KOPT-K1 (cell line): ENCODE results near the gene COBLL1.

Experiments
- H3K27ac ChIP-seq: fragments of 200-600 bp; sonication (generic); 2 replicates; pipeline ENCODE4 v1.5.1; 2016; ENCODE audit warnings: antibody characterized with exemption, mild to moderate bottlenecking, low read depth, low read length; ENCODE audit not compliant: poor library complexity, severe bottlenecking
- H3K36me3 ChIP-seq: fragments of 200-600 bp; sonication (generic); 2 replicates; pipeline ENCODE4 v1.5.1; 2017; ENCODE audit warnings: antibody characterized with exemption, mild to moderate bottlenecking, low read length, moderate library complexity; ENCODE audit not compliant: insufficient read depth
- H3K9me3 ChIP-seq: fragments of 200-600 bp; sonication (generic); 2 replicates; pipeline ENCODE4 v1.5.1; 2017; ENCODE audit warnings: antibody characterized with exemption, low read length, mild to moderate bottlenecking; ENCODE audit not compliant: insufficient read depth, poor library complexity, severe bottlenecking

The COBLL1 gene

DNA sequence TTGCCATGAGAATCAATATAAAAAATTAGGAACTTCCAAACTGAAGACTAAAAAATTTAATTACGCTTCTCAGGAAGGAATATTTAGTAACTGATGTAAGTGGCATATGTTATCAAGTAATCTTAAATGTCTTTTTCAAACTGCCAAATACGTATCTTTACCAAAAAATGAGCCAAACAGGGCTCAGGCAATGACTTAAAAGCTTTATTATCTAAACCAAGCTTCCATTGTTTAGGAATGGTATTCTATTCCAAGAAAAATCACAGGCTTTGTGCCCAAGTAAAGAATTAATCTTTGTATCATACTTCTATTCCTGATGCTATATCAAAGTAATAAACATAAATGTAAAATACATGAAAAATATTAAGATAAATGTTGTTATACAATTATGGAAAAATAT, 148.7 kb downstream of the COBLL1 start:
- Histone ChIP-seq H3K36me3 (no peaks in the 10 kb centered on the region), H3K9me3 (no peaks in the 10 kb centered on the region)

GRCh38 chr2:164692114-164692513, 149.5 kb downstream of the COBLL1 start:
- Histone ChIP-seq H3K27ac (no peak overlapping the region), H3K9me3 (no peaks in the 10 kb centered on the region), H3K36me3 (no peaks in the 10 kb centered on the region)

More for the DNA sequence above, 148.7 kb downstream of the COBLL1 start:
- no peak overlapping the region for H3K27ac ChIP-seq

- H3K36me3 ChIP-seq = no peaks in the 10 kb centered on the region
- H3K9me3 ChIP-seq = no peaks in the 10 kb centered on the region
- H3K27ac ChIP-seq = no peak overlapping the region
Measured at GRCh38 chr2:164691346-164691887, 150.2 kb downstream of the COBLL1 start.

DNA sequence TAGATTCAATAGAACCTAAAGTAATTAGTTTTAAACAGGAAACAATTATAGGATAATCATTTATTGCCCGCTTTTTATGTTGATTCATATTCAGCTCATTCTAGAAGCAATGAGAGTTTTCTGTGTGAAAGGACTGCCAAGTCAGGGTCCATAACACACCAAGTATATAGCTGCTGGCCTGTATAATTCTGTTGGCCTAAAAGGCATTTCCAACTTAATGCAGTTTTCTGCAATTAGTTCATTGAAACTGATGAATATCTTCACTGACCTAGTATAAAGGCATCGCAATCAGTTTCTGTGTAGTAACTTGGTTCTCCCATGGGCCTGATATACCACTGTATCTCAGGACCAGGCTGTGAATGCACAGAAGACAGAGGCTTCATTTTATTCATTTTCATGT, 151.3 kb downstream of the COBLL1 start:
- Histone ChIP-seq H3K36me3 (no peaks in the 10 kb centered on the region), H3K9me3 (no peaks in the 10 kb centered on the region)

GRCh38 chr2:164688896-164689419, 152.7 kb downstream of the COBLL1 start:
- Histone ChIP-seq H3K9me3 (no peaks in the 10 kb centered on the region), H3K27ac (no peak overlapping the region), H3K36me3 (no peaks in the 10 kb centered on the region)

More for the DNA sequence above, 151.3 kb downstream of the COBLL1 start:
- no peak overlapping the region for H3K27ac ChIP-seq

DNA sequence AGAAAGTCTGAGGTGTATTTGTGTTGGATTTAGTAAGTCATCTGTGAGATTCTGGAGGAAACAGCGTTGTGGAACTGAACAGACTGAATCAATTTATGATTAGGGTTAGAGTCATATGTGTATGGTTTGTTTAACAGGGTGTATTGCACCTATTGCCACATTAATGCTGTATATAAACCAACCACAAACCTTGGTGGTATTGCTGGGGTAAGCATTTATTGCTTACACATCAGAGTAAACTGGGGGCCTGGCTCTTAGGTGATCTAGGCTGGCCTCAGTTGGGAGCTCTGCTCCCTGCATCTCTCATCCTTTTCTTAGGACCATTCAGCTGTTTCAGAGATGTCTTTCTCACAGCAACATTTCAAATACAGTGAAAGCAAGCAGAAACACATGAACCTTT, 160.6 kb downstream of the COBLL1 start:
- H3K36me3 ChIP-seq = no peaks in the 10 kb centered on the region
- H3K27ac ChIP-seq = no peak overlapping the region
- no peaks in the 10 kb centered on the region for H3K9me3 ChIP-seq

DNA sequence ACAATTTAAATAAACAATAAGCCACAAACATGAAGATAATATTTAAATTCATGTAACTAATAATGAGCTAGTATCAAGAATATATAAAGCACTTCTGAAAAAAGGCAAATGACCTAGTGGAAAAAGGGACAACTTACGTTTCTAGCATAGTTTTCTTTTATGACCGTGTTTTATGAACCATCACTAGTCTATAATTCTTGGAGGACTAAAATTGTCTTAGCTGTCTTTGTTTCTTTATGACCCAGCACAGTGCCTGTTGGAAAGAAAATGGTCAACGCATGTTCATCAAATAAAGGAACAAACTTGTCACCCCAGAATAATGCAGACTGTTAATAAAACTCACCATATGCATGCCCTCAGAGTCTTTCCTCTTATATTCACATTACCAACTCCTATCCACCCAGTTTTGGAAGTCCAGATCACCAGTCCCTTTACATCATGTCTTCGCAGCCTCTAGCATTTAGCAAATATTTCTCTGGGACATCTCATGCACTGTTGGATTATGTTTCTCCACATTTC, 162.9 kb downstream of the COBLL1 start:
- Histone ChIP-seq H3K36me3 (no peaks in the 10 kb centered on the region), H3K27ac (no peak overlapping the region), H3K9me3 (no peaks in the 10 kb centered on the region)

GRCh38 chr2:164677733-164678132, 163.9 kb downstream of the COBLL1 start:
- Histone ChIP-seq H3K36me3 (no peaks in the 10 kb centered on the region), H3K27ac (no peak overlapping the region), H3K9me3 (no peaks in the 10 kb centered on the region)

DNA sequence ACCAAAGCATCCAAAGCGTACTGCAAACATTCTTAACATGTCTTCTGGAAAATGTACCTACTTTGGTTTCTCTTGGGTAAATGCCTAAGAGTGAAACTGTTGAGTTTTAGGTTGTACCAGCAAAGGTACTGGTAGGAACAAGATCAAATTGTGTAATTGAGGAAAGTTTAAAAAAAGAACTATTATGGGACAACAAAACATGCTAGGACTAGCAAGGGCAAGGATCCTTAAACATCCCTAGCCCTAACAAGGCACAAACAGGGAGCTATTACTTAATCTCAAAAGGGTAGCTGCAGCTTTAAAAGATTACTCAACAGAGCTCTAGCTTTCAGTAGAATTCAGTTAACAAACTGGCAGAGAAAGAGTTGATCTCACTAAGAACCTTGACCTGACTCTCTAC, 164.4 kb downstream of the COBLL1 start:
- Histone ChIP-seq H3K27ac (no peak overlapping the region), H3K9me3 (no peaks in the 10 kb centered on the region), H3K36me3 (no peaks in the 10 kb centered on the region)

- Histone ChIP-seq H3K9me3 (no peaks in the 10 kb centered on the region), H3K36me3 (no peaks in the 10 kb centered on the region), H3K27ac (no peak overlapping the region)
Measured at GRCh38 chr2:164675687-164676086, 165.9 kb downstream of the COBLL1 start.

DNA sequence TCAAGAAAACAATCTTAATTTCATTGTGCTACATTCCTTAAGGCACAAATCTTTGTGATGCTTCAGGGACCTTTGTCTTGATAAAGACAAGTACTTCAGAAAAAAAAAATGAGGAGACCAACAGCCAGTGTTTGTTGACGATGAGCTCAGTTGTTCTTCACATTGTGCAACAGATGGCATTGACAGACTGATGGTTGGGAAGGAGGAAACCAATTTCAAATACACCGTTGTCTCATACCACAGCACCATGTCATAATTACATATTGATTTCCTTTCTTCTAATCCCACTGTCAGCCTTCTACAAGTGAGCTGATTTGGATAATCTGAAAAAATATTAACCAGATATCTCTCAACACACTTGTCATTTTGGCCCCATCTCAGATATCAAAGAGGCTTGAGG, 166.6 kb downstream of the COBLL1 start:
- Histone ChIP-seq H3K9me3 (no peaks in the 10 kb centered on the region), H3K36me3 (no peaks in the 10 kb centered on the region), H3K27ac (no peak overlapping the region)

- Histone ChIP-seq H3K27ac (no peak overlapping the region), H3K9me3 (no peaks in the 10 kb centered on the region), H3K36me3 (no peaks in the 10 kb centered on the region)
Measured at GRCh38 chr2:164671664-164672396, 169.8 kb downstream of the COBLL1 start.

GRCh38 chr2:164669291-164669690, 172.3 kb downstream of the COBLL1 start:
- Histone ChIP-seq H3K9me3 (no peaks in the 10 kb centered on the region), H3K27ac (no peak overlapping the region), H3K36me3 (no peaks in the 10 kb centered on the region)

DNA sequence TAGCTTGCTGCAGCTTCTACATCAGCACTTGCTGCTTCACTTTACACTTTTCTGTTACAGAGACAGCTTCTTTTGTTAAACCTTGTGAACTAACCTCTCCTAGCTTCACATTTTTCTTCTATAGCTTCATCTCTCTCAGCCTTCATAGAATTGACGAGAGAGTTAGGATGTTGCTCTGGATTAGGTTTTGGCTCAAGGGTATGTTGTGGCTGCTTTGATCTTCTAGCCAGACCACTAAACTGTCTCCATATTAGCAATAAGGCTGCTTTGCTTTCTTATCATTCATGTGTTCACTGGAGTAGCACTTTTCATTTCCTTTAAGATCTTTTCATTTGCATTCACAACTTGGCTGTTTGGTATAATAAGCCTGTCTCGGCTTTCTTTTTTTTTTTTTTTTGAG, 174.1 kb downstream of the COBLL1 start:
- no peaks in the 10 kb centered on the region for H3K36me3 ChIP-seq
- H3K9me3 ChIP-seq = no peaks in the 10 kb centered on the region
- H3K27ac ChIP-seq = no peak overlapping the region

GRCh38 chr2:164664070-164664469, 177.6 kb downstream of the COBLL1 start:
- H3K9me3 ChIP-seq = no peaks in the 10 kb centered on the region
- H3K36me3 ChIP-seq = no peaks in the 10 kb centered on the region

More at GRCh38 chr2:164664070-164664469, 177.6 kb downstream of the COBLL1 start:
- H3K27ac ChIP-seq = no peak overlapping the region
